ENCODE measurements around the gene LDLRAD4. TPM values are rescaled to one million over a fixed set of nuclear protein-coding genes. Genes with fewer than 3 reads are reported as not detected.

The LDLRAD4 gene
- total and polyA plus RNA-seq, 9 of the 15 experiments (the other 6 are each of a cell fraction or from before 2014, with no cell fraction given) = 0.01 TPM; not detected in 8

DNA sequence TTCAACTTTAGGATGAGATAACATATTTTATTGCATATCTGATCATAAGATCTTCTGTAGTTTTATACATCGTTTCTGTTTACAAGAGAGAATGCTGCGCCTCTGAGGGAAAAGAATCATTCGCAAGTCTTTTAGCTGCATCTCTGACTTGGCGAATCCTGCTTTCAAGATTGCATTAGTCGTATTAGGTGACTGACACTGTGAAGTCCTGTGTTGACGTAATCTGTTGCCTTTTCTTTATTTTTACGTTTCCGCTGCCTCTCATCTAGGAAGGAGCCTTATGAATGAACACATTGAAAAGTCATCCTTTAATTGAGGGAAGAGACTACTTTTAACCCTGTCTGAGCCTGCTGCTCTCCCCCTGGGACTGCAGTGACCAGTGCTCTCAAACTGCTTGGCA is 101.5 kb downstream of the LDLRAD4 start (continued):
- no peak for TF ChIP-seq PCBP2 (IDR thresholded peaks at IDR 0.05; ENCODE audit: low read depth, low read length, poor library complexity, severe bottlenecking)
- TF ChIP-seq JUNB (CRISPR knock-in tag; conservative IDR thresholded peaks at IDR 0.05) = no peak
- TF ChIP-seq TFAM (CRISPR knock-in tag; conservative IDR thresholded peaks at IDR 0.05) = no peak
- TF ChIP-seq DNMT1 (IDR thresholded peaks at IDR 0.05) = no peak

DNA sequence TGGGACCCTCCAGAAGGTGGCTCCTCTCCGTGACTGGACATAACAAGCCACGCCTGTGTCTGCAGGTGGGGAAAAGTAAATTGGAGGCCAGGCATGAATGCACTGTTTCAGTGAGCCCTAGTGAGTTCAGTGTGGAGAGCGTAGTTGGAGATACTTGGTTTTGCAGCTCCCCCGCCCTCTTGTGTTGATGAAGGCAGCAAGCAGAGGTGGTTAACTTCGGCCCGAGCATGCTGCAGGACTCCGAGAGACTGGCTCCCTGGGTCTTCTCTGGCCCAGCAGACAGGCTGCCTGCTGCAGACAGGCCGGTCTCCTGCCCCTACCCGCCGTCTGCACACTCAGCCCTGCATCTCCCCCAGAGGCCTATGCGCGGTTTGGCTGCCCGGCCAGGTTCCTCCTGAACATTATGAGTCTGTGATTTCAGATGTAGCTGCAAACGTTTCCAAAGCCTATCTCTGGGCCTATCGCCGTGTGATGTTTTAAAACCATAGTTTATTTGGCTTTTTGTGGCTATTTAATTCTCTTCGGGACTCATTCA is 102.4 kb downstream of the LDLRAD4 start:
- in situ Hi-C loops (cut with MboI) (no loop called here), intact Hi-C loops (cut with micrococcal nuclease) (no loop called here)
- Histone ChIP-seq H3K9me1 (ENCODE audit: control insufficient read depth, insufficient read depth, low read length) (no peaks in the 10 kb centered on the region), H4K20me1 (replicated peaks; ENCODE audit: control insufficient read depth, insufficient read depth, low read length) (no peaks in the 10 kb centered on the region), H3K4me3 (no peak overlapping the region), H3K9ac (ENCODE audit: insufficient read depth in 1 of 2, low read depth in 2 of 2, low read length in 2 of 2) (no peak overlapping the region), H3K4me2 (ENCODE audit: insufficient read depth, low read length) (no peak overlapping the region), H3K27ac (ENCODE audit: extremely low read depth, low read depth, low read length) (no peak overlapping the region), H3K79me2 (ENCODE audit: control insufficient read depth, insufficient read depth, low read length) (no peaks in the 10 kb centered on the region), H2AFZ (ENCODE audit: low read depth, low read length) (no peak overlapping the region), H3K4me1 (replicated peaks in 1 of 2; ENCODE audit: control insufficient read depth in 2 of 2, insufficient read depth in 2 of 2, low read length in 2 of 2) (no peaks in the 10 kb centered on the region), H3K36me3 (ENCODE audit: control insufficient read depth, insufficient read depth, low read length) (no peaks in the 10 kb centered on the region), H3K27me3 (ENCODE audit: control insufficient read depth in 2 of 2, insufficient read depth in 2 of 2, low read length in 2 of 2) (peaks cover 4 to 15% of the 10 kb centered on the region in 2 experiments; a peak in 3 of 5 replicates), H3K9me3 (replicated peaks; ENCODE audit: control insufficient read depth, insufficient read depth, low read depth, low read length) (no peaks in the 10 kb centered on the region; the same call in 1 of the 2 replicates)
- ATAC-seq (no peak), DNase-seq (ENCODE audit: extremely low read depth in 1 of 4, low spot score in 3 of 4) (no peak), FAIRE-seq (no peak)
- WGBS (ENCODE audit: insufficient coverage, low coverage, missing lambda C conversion rate) = 10% methylated on average over 17 of the region's 17 CpGs
- CTCF ChIA-PET (ENCODE audit: low intra/inter-chr PET ratio) = no interaction called here
- POLR2A ChIA-PET = interaction anchor here (0.6 kb wide), 1 partner anchor 78 kb away, joined by 4 read pairs; no protein-coding TSS in a partner anchor
- no TSS peak for BruUV-seq (replicated peaks)
- TF ChIP-seq, protein P1, sequence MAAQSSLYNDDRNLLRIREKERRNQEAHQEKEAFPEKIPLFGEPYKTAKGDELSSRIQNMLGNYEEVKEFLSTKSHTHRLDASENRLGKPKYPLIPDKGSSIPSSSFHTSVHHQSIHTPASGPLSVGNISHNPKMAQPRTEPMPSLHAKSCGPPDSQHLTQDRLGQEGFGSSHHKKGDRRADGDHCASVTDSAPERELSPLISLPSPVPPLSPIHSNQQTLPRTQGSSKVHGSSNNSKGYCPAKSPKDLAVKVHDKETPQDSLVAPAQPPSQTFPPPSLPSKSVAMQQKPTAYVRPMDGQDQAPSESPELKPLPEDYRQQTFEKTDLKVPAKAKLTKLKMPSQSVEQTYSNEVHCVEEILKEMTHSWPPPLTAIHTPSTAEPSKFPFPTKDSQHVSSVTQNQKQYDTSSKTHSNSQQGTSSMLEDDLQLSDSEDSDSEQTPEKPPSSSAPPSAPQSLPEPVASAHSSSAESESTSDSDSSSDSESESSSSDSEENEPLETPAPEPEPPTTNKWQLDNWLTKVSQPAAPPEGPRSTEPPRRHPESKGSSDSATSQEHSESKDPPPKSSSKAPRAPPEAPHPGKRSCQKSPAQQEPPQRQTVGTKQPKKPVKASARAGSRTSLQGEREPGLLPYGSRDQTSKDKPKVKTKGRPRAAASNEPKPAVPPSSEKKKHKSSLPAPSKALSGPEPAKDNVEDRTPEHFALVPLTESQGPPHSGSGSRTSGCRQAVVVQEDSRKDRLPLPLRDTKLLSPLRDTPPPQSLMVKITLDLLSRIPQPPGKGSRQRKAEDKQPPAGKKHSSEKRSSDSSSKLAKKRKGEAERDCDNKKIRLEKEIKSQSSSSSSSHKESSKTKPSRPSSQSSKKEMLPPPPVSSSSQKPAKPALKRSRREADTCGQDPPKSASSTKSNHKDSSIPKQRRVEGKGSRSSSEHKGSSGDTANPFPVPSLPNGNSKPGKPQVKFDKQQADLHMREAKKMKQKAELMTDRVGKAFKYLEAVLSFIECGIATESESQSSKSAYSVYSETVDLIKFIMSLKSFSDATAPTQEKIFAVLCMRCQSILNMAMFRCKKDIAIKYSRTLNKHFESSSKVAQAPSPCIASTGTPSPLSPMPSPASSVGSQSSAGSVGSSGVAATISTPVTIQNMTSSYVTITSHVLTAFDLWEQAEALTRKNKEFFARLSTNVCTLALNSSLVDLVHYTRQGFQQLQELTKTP (IDR thresholded peaks at IDR 0.05; ENCODE audit: low read depth in 1 of 2, partially characterized antibody in 2 of 2) = no peak
- TF ChIP-seq, protein P2, sequence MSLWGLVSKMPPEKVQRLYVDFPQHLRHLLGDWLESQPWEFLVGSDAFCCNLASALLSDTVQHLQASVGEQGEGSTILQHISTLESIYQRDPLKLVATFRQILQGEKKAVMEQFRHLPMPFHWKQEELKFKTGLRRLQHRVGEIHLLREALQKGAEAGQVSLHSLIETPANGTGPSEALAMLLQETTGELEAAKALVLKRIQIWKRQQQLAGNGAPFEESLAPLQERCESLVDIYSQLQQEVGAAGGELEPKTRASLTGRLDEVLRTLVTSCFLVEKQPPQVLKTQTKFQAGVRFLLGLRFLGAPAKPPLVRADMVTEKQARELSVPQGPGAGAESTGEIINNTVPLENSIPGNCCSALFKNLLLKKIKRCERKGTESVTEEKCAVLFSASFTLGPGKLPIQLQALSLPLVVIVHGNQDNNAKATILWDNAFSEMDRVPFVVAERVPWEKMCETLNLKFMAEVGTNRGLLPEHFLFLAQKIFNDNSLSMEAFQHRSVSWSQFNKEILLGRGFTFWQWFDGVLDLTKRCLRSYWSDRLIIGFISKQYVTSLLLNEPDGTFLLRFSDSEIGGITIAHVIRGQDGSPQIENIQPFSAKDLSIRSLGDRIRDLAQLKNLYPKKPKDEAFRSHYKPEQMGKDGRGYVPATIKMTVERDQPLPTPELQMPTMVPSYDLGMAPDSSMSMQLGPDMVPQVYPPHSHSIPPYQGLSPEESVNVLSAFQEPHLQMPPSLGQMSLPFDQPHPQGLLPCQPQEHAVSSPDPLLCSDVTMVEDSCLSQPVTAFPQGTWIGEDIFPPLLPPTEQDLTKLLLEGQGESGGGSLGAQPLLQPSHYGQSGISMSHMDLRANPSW (CRISPR knock-in tag; IDR thresholded peaks at IDR 0.05) = no peak
- TF ChIP-seq ZNF79 (CRISPR knock-in tag; IDR thresholded peaks at IDR 0.05; ENCODE audit: low read depth) (no peak), BCL6 (CRISPR knock-in tag; IDR thresholded peaks at IDR 0.05) (no peak), ZFP1 (CRISPR knock-in tag; IDR thresholded peaks at IDR 0.05) (no peak), SPI1 (IDR thresholded peaks at IDR 0.05; ENCODE audit: borderline replicate concordance, low read depth, low read length) (no peak)
- TF ChIP-seq, protein P3, sequence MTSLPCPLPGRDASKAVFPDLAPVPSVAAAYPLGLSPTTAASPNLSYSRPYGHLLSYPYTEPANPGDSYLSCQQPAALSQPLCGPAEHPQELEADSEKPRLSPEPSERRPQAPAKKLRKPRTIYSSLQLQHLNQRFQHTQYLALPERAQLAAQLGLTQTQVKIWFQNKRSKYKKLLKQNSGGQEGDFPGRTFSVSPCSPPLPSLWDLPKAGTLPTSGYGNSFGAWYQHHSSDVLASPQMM (CRISPR knock-in tag; IDR thresholded peaks at IDR 0.05) = no peak
- TF ChIP-seq, protein P4, sequence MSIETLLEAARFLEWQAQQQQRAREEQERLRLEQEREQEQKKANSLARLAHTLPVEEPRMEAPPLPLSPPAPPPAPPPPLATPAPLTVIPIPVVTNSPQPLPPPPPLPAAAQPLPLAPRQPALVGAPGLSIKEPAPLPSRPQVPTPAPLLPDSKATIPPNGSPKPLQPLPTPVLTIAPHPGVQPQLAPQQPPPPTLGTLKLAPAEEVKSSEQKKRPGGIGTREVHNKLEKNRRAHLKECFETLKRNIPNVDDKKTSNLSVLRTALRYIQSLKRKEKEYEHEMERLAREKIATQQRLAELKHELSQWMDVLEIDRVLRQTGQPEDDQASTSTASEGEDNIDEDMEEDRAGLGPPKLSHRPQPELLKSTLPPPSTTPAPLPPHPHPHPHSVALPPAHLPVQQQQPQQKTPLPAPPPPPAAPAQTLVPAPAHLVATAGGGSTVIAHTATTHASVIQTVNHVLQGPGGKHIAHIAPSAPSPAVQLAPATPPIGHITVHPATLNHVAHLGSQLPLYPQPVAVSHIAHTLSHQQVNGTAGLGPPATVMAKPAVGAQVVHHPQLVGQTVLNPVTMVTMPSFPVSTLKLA (conservative IDR thresholded peaks at IDR 0.05) = no peak

Measured in K562 (cell line).